ENCODE results near the gene HDAC4. TPM values are rescaled to one million over a fixed set of nuclear protein-coding genes. Genes with fewer than 3 reads are reported as not detected.

HDAC4 gene
- total RNA-seq, 2 donors from 2014 or later, result 22.3 to 48.6 TPM

DNA sequence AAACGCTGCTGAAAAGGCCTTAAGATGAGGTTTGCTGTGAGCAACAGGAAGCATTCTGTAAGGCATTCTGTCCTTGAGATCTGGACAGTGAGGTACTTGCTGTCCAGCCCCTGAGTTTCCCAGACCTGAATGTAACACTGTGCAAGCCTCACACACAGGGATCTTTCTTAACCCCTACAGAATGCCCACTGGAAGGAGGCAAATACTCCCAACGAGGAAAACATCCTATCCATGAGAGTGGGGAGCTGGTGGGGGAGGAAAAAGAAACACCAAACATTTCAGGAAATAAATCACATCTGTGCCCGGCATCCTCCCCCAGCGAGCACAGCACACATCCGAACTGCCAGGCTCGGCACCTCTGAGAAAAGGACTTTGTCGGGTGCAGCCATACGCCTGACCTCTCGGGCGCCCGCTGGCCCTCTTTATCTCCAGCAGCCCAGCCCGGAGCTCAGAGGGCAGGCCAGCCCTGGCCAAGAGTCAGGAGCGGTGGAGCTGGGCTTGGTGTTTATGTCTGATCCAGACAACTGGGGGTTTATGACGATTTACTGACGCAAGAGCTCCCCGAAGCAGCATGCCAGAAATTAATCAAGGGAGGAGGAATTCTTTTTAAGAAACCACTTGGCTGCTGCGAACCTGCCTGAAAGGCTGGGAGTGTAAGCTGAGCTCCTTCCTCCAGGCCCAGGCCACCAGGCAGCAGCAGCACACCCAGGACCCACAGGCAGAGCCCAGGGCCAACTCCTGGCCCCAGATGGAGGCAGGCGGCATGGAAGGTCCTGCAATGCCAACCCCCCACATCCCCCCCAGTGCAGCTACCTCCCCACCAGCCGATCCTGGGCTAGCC lies 72.2 kb downstream of the HDAC4 start:
- Mint-ChIP-seq H3K4me3 (no peak overlapping the region), H3K27ac (no peak overlapping the region), H3K27me3 (peaks cover 0 to 3% of the 10 kb centered on the region in 2 donors), H3K36me3 (no peaks in the 10 kb centered on the region), H3K9me3 (no peaks in the 10 kb centered on the region), H3K4me1 (ENCODE audit: low read depth in 2 of 2) (peaks cover 29 to 40% of the 10 kb centered on the region in 2 donors)
- ATAC-seq, result no peak
- DNase-seq (ENCODE audit: low spot score), result no peak

DNA sequence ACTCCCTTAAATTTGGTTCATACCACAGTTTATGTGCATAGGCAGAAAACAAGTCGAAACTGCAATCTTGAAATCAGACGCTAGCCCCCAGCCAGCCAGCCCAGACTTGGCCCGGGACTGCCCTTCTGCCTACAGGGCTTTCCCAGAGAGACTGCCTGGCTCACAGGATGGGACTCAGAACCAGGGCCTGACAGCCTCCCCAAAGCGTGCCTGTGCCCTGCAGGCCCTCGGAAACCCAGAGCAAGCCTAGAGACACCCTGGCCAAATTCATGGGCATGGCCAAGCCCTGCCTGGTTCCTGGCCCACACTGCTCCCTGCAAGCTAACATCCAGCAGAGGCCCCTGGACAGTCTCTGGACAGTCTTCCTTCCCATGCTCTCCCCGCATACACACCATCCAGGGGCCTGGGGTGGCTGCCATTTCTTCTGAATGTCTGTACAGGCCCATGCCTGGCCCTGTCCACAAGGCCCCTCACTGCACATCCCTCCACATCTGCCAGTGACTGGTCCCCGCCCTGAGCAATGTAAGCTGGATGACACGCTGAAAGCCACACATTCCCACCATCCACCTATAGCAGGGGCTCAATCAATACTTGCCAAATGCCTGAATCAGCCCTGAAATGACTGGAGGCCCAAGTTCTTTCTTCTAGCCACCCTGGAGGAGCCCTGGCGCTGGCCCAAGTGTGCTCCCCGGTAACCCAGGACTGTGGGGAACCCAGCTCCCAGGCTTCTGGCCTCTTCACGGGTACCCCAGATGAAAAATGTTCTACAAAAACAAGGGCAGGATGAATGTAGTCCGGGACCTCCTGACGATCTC lies 73.1 kb downstream of the HDAC4 start:
- Mint-ChIP-seq H3K4me1 (ENCODE audit: low read depth in 2 of 2) (peaks cover 36 to 47% of the 10 kb centered on the region in 2 donors), H3K4me3 (no peak overlapping the region), H3K36me3 (no peaks in the 10 kb centered on the region), H3K27me3 (peaks cover 0 to 3% of the 10 kb centered on the region in 2 donors), H3K9me3 (no peaks in the 10 kb centered on the region), H3K27ac (peak overlapping the region; percentile 41 to 44)
- no peak for ATAC-seq
- no peak for DNase-seq (ENCODE audit: low spot score)

DNA sequence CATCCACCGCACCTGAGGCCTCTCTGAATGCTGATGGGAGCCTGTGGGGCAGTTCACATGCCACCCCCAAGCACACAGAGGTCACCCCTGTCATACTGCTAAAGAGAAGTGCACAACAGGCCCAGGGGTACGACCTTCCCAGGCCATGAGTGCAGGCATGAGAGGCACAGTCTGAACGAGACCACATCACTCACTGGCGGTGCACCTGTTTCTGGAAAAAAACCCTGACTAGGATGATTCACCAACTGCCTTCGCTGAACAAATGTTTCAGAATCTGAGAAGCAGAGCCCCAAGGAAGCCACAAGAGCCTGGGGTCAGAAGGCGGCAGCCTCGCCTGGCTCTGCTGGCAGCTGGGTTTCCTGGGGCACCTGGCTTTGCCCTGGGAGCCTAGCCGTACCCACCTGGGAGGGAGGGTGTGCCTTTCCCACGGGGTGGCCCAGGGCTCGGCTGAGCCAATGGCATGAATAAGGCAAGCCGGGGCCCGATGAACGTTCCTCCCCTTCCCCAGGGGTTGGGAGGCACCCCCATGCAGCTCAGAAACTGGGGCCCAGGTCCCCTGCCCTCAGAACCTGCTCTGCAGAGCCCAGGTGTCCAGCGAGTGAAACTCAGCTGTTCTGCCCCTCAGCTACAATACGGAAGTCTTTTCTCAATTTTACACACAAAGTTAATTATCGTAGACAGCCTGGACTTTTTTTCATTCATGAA lies 73.8 kb downstream of the HDAC4 start:
- peaks cover 43 to 52% of the 10 kb centered on the region in 2 donors for H3K4me1 Mint-ChIP-seq (ENCODE audit: low read depth in 2 of 2)
- H3K27me3 Mint-ChIP-seq, result peaks cover 0 to 3% of the 10 kb centered on the region in 2 donors
- no peaks in the 10 kb centered on the region for H3K36me3 Mint-ChIP-seq
- DNase-seq (ENCODE audit: low spot score), result no peak
- H3K4me3 Mint-ChIP-seq, result peak overlapping the region; percentile 10
- H3K27ac Mint-ChIP-seq, result peak overlapping the region; percentile 41 to 44
- no peaks in the 10 kb centered on the region for H3K9me3 Mint-ChIP-seq
- peak; percentile 58 to 70 for ATAC-seq

DNA sequence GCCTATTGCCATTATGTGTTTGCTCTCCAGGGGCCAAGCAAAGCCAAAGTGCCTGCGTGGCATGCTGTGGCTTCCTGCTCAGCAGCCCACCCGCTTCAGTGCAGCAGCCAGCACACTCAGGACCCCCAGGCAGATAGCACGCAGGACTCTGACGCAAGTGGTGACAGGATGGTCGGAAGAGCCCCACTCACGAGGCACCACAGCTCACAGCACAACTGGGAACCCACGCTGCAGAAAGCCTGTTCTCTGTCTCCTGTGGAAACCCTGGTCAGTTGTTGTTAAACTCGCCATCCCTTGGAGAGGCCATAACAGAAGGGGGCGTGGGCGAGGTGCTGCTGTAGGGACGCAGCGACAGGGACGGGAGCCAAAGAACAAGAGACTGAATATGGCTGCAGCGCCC lies 76.4 kb downstream of the HDAC4 start:
- Mint-ChIP-seq H3K36me3 (no peaks in the 10 kb centered on the region), H3K27me3 (peaks cover 0 to 3% of the 10 kb centered on the region in 2 donors), H3K4me1 (ENCODE audit: low read depth in 2 of 2) (peaks cover 48 to 56% of the 10 kb centered on the region in 2 donors), H3K9me3 (no peaks in the 10 kb centered on the region), H3K27ac (peak overlapping the region in 1 of 2 donors; percentile 59), H3K4me3 (no peak overlapping the region)
- DNase-seq (ENCODE audit: low spot score), result no peak
- no peak for ATAC-seq

DNA sequence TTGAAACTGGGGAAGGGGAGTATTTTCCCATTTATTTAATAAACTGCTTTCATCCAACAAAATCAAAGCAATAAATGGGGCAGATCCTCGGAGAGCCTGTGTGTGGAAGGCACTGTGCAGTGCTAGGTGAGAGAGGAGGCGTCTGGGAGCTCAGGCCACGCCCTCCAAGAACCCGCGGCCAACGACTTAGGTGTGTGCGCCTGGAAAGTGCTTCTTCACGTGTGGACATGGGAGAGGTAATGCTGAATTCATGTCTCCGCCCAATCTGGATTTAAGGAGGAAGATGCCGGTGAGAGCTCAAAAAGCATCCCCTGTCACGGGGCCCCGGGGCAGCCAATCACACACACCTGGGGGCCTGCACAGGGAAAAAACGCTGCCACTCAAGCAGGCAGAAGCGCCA lies 77.4 kb downstream of the HDAC4 start:
- H3K4me3 Mint-ChIP-seq, result no peak overlapping the region
- DNase-seq (ENCODE audit: low spot score) (no peak), ATAC-seq (no peak)
- H3K4me1 Mint-ChIP-seq (ENCODE audit: low read depth in 2 of 2), result peaks cover 59 to 65% of the 10 kb centered on the region in 2 donors
- H3K9me3 Mint-ChIP-seq, result no peaks in the 10 kb centered on the region
- no peaks in the 10 kb centered on the region for H3K36me3 Mint-ChIP-seq
- H3K27me3 Mint-ChIP-seq, result peaks cover 0 to 3% of the 10 kb centered on the region in 2 donors
- H3K27ac Mint-ChIP-seq, result peak overlapping the region; percentile 78 to 94

DNA sequence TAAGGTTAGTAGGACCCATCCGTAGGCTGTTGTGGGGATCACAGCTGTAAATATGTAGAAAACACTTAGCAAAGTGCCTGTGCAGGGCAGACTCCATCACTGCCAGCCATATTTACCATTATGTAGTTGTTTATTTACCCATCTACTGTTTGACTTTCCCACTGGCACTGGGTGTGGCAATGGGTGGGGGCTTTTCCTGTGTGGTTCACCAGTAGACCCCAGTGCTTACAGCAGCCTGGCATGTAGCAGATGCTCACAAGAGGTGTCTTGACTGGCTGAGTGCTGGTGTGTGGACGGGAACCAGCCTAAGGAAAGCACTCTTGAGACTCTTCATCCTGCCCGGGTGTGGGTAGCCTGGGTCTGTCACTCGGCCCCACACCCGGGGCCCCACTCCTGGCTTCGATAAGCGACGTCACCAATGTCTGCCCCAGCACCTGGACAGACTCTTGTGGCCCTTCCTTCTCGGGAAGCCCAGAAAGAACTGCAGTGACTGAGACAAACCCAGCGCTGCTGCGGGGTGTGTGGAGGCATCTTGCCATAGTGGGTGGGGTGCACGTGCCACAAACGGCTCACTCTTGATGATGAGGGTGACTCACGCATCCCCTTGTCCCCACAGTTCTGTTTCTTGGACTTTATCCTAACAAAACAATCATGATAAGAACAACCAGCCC lies 78.3 kb downstream of the HDAC4 start:
- Mint-ChIP-seq H3K4me1 (ENCODE audit: low read depth in 2 of 2) (peaks cover 59 to 67% of the 10 kb centered on the region in 2 donors), H3K9me3 (no peaks in the 10 kb centered on the region), H3K27me3 (peaks cover 0 to 3% of the 10 kb centered on the region in 2 donors), H3K27ac (peak overlapping the region; percentile 78 to 94), H3K36me3 (no peaks in the 10 kb centered on the region), H3K4me3 (peak overlapping the region; percentile 74)
- DNase-seq (ENCODE audit: low spot score), result no peak
- ATAC-seq, result no peak

DNA sequence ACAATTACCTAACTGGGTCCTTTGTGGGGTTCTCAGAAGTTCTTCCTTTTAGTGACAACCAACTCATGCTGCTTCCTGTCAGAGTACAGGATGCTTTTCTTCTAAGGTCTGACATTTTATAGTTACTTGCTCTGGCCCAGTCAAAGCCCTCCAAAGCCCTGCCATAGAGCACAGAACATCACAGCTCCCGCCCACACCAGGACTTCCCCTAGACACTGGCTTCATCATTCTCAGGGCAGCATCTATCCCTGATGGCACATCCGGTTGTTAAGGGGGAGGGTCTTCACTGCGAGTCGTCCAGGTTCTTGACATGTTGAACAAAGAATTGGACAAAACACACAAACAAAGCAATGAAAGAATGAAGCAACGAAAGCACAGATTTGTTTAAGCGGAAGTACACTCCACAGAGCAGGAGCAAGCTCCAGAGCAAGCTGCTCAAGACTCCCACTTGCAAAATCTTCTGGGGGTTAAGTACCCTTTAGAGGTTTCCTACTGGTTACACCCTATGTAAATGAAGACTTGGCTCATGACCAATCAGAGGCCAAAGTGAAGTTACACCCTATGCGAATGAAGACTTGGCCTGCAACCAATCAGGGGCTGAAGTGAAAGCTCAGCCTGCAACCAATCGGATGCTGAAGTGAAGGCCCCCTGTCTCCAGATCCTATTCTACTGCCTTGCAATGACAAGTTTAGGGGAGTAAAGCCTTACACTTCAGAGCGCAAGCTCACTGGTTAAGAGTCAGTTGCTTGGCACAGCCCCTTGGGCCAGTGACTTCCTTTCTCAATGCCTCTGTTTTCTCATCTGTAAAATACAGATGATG lies 79.0 kb downstream of the HDAC4 start:
- DNase-seq (ENCODE audit: low spot score) (peak; percentile 75), ATAC-seq (peak; percentile 86 to 88)
- peaks cover 62 to 66% of the 10 kb centered on the region in 2 donors for H3K4me1 Mint-ChIP-seq (ENCODE audit: low read depth in 2 of 2)
- H3K4me3 Mint-ChIP-seq, result peak overlapping the region; percentile 74
- peaks cover 0 to 3% of the 10 kb centered on the region in 2 donors for H3K27me3 Mint-ChIP-seq
- H3K27ac Mint-ChIP-seq, result peak overlapping the region; percentile 78 to 94
- H3K36me3 Mint-ChIP-seq, result no peaks in the 10 kb centered on the region
- H3K9me3 Mint-ChIP-seq, result no peaks in the 10 kb centered on the region

DNA sequence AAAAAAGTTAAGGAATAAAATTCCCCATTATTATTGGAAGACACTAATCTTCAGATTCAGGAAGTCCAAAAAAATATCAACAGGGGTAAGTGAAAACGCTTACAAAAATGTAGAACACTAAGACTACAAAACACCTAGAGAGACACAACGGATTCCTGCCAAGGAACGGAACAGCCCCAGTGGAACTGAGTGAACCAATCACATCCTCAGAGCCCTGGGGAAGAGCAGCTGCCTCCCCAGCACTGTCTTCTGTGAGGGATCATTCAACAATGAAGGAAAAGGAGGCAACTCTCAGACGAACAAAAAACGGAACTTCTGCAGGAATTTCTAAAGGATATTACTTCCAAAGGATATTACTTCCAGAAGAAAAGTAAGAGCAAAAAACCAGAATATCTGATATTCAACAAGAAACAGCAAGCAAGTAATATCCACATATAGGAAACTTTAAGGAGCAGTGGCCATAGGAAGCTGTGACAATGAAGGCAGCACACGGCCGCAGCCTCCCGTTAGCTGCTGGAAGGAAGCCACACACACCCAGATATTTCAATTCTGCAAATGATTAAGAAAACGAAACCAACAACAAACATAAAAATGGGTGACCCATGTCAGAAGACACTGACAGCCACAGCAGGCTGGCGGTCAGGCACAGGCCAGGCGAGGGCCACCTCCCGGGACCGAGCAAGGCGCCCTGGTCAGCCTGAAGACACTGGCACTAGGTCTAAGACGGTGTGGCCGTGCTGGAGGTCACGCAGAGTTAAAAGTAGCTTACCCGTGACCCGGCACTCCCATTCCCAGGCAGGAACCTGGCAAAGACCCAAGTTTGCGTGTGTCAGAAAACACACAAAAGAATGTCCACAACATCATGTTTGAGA lies 81.8 kb downstream of the HDAC4 start:
- Mint-ChIP-seq H3K4me1 (ENCODE audit: low read depth in 2 of 2) (peaks cover 62 to 65% of the 10 kb centered on the region in 2 donors), H3K27ac (peak overlapping the region; percentile 79 to 94), H3K27me3 (no peaks in the 10 kb centered on the region), H3K4me3 (peak overlapping the region; percentile 77), H3K9me3 (no peaks in the 10 kb centered on the region), H3K36me3 (no peaks in the 10 kb centered on the region)
- DNase-seq (ENCODE audit: low spot score), result no peak
- ATAC-seq, result peak; percentile 39 to 46

DNA sequence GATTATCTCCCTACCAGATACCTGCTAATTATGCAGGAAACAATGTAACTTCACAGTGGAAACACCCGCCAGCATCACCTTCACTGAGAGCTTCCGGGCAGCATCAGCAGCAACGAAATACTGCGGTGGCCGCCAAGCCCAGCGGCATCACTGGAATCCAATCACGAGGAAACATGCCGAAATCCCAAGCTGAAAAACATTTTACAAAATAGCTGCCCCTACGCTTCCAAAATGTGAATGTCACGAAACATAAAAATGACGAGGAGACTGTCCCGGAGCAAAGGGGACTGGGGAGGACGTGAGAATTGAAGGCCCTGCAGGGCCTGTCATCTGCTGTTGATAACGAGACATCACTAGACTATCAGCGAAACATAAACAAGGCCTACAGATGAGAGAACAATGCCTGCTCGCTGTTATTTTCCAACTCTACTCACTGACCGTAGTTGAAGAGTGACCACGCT lies 82.6 kb downstream of the HDAC4 start:
- ATAC-seq, result no peak
- peak overlapping the region; percentile 77 for H3K4me3 Mint-ChIP-seq
- H3K9me3 Mint-ChIP-seq, result no peaks in the 10 kb centered on the region
- peaks cover 59 to 62% of the 10 kb centered on the region in 2 donors for H3K4me1 Mint-ChIP-seq (ENCODE audit: low read depth in 2 of 2)
- DNase-seq (ENCODE audit: low spot score), result no peak
- no peaks in the 10 kb centered on the region for H3K27me3 Mint-ChIP-seq
- H3K36me3 Mint-ChIP-seq, result no peaks in the 10 kb centered on the region
- H3K27ac Mint-ChIP-seq, result peak overlapping the region; percentile 79 to 94

DNA sequence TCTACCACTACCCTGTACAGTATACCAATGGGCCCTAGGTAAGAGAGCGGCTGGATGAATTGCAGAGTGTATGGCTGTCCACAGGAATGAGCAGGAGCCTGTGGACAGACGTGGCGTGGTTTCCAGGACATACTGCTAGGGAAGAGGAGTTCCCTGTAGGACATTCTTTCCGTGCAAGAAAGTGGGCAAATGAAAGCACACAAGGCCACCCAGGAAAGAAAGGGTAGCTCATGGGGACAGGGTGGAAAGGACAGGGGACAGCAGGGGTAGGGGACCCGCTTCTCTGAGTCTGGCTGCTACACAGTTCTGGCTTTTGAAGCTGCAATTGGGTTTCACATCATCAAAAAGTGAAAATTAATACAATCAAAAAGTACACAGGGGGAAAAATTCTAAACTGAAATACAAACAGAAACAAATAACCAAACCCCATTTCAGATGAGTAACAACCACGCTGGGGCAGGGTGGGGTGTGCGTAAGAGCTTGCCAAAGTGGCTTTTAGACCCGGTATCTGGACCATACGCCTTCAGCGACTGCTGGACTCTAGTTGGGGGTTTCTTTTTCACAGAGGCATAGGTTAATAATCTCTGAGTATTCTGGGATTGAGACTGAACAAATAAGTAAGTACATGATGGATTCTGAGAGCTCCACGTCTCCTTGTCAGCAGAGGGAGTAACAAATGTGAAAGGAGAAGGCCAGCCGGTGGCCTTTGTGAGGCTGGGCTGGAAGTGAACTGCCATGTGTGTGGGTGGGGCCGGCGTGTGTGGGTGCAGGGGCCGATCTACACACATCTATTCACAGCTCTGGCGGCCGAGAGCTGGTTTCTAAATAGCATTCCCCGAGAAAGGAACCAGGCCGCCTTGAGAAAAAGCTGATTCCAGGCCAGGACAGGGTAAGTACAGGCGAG lies 84.0 kb downstream of the HDAC4 start:
- Mint-ChIP-seq H3K36me3 (no peaks in the 10 kb centered on the region), H3K27ac (peak overlapping the region; percentile 73 to 94), H3K27me3 (no peaks in the 10 kb centered on the region), H3K9me3 (no peaks in the 10 kb centered on the region), H3K4me1 (ENCODE audit: low read depth in 2 of 2) (peaks cover 50 to 51% of the 10 kb centered on the region in 2 donors), H3K4me3 (peak overlapping the region; percentile 74)
- ATAC-seq (peak in 1 of 2 donors; percentile 48), DNase-seq (ENCODE audit: low spot score) (no peak)

DNA sequence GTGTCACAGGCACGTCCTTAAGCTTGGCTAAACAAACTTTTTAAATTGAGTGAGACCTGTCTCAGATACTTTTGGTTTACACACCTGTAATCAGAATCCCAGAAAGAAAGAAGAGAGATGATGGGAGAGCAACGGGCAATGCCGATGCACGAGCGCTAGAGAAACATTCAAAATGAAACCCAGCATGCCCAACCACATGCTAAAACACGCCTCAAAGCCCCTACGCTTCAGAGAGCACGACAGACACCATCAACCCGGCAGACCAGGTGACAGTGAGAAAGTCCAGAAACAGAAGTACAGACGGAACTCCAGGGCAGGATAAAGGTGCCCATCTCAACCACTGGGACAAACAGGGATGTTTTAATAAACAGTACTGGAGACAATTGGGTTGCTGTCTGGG lies 85.5 kb downstream of the HDAC4 start:
- Mint-ChIP-seq H3K4me3 (peak overlapping the region; percentile 33), H3K4me1 (ENCODE audit: low read depth in 2 of 2) (peaks cover 38 to 45% of the 10 kb centered on the region in 2 donors), H3K27ac (peak overlapping the region in 1 of 2 donors; percentile 7), H3K9me3 (no peaks in the 10 kb centered on the region), H3K36me3 (no peaks in the 10 kb centered on the region), H3K27me3 (no peaks in the 10 kb centered on the region)
- DNase-seq (ENCODE audit: low spot score) (no peak), ATAC-seq (peak in 1 of 2 donors; percentile 58)
